GM08714 (cell line): ENCODE results near the gene FRK.

Experiments used
- H3K4me3 ChIP-seq: fragments of 200-500 bp; sonication (Bioruptor generic); 2 replicates; pipeline ENCODE4 v1.5.1; 2014; ENCODE audit warnings: mild to moderate bottlenecking, low read length, inconsistent platforms
- ZNF274 ChIP-seq: IDR thresholded peaks from 2 replicates; pipeline ENCODE4 v1.6.1; 2012; ENCODE audit warnings: mild to moderate bottlenecking, low read depth, low read length

Gene FRK

GRCh38 chr6:116012951-116013350, 47.7 kb downstream of the FRK start:
- no peak overlapping the region for H3K4me3 ChIP-seq
- no peak for TF ChIP-seq ZNF274

GRCh38 chr6:116012471-116012949, 48.2 kb downstream of the FRK start:
- no peak overlapping the region for H3K4me3 ChIP-seq
- TF ChIP-seq ZNF274: no peak

- TF ChIP-seq ZNF274: no peak
- no peak overlapping the region for H3K4me3 ChIP-seq
Measured at GRCh38 chr6:116011520-116011919, 49.2 kb downstream of the FRK start.

GRCh38 chr6:116010790-116011401, 49.8 kb downstream of the FRK start:
- H3K4me3 ChIP-seq: no peak overlapping the region
- no peak for TF ChIP-seq ZNF274

GRCh38 chr6:116010386-116010785, 50.3 kb downstream of the FRK start:
- no peak for TF ChIP-seq ZNF274
- H3K4me3 ChIP-seq: no peak overlapping the region

GRCh38 chr6:116008470-116009243, 52.0 kb downstream of the FRK start:
- TF ChIP-seq ZNF274: no peak
- H3K4me3 ChIP-seq: no peak overlapping the region; the same call in 1 of the 2 replicates

- no peak for TF ChIP-seq ZNF274
- no peak overlapping the region for H3K4me3 ChIP-seq
Measured at GRCh38 chr6:116004841-116005815, 55.6 kb downstream of the FRK start.

GRCh38 chr6:116003668-116004067, 57.0 kb downstream of the FRK start:
- no peak overlapping the region for H3K4me3 ChIP-seq
- TF ChIP-seq ZNF274: no peak

GRCh38 chr6:116002756-116003155, 57.9 kb downstream of the FRK start:
- H3K4me3 ChIP-seq: no peak overlapping the region
- no peak for TF ChIP-seq ZNF274

- no peak overlapping the region for H3K4me3 ChIP-seq
Measured at GRCh38 chr6:115999235-115999634, 61.5 kb downstream of the FRK start.

GRCh38 chr6:115997990-115998585, 62.6 kb downstream of the FRK start:
- no peak for TF ChIP-seq ZNF274
- no peak overlapping the region for H3K4me3 ChIP-seq

More at GRCh38 chr6:115999235-115999634, 61.5 kb downstream of the FRK start:
- no peak for TF ChIP-seq ZNF274

- H3K4me3 ChIP-seq: no peak overlapping the region
- TF ChIP-seq ZNF274: no peak
Measured at GRCh38 chr6:115986026-115986425, 74.7 kb downstream of the FRK start.

GRCh38 chr6:115984809-115985208, 75.9 kb downstream of the FRK start:
- TF ChIP-seq ZNF274: no peak
- H3K4me3 ChIP-seq: no peak overlapping the region

GRCh38 chr6:115983998-115984397, 76.7 kb downstream of the FRK start:
- TF ChIP-seq ZNF274: no peak

More at GRCh38 chr6:115983998-115984397, 76.7 kb downstream of the FRK start:
- no peak overlapping the region for H3K4me3 ChIP-seq
